ENCODE results near the gene PFKL. TPM values are rescaled to one million over a fixed set of nuclear protein-coding genes. Genes with fewer than 3 reads are reported as not detected.

Gene PFKL
- total and polyA plus RNA-seq, 2 of the 8 experiments (the other 6 are each of a cell fraction or from before 2014, with no cell fraction given) = 80.2 to 82.3 TPM

DNA sequence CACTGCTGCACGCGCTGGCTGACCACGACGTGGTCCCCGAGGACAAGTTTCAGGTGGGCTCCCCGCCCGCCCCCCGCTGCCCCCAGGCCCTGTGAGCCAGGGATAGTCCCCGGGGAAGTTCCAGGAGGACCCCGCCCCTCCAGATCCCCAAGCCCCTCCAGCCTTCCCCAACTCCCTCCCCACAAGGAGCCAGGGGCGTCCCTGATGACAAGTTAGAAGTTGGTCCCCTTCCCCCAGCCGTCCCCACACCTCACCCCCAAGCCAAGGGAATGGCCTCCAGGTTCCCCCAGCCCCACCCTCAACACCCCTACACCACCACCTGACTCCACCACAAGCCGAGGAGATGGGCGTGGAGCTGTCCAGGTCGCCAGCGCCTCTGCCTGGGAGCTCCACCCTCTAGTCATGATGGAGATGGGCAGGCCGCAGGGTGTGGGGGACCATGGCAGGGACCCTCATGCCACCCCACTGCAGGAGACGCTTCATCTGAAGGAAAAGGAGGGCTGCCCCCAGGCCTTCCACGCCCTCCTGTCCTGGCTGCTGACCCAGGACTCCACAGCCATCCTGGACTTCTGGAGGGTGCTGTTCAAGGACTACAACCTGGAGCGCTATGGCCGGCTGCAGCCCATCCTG, 13.7 kb upstream of the PFKL start (continued):
- TF ChIP-seq, protein P1, sequence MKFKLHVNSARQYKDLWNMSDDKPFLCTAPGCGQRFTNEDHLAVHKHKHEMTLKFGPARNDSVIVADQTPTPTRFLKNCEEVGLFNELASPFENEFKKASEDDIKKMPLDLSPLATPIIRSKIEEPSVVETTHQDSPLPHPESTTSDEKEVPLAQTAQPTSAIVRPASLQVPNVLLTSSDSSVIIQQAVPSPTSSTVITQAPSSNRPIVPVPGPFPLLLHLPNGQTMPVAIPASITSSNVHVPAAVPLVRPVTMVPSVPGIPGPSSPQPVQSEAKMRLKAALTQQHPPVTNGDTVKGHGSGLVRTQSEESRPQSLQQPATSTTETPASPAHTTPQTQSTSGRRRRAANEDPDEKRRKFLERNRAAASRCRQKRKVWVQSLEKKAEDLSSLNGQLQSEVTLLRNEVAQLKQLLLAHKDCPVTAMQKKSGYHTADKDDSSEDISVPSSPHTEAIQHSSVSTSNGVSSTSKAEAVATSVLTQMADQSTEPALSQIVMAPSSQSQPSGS (IDR thresholded peaks at IDR 0.05; ENCODE audit: low read length) = no peak
- TF ChIP-seq CHD1 (IDR thresholded peaks at IDR 0.05; ENCODE audit: low read depth, low read length) = no peak
- no peak for TF ChIP-seq HDAC6 (IDR thresholded peaks at IDR 0.05; ENCODE audit: low read depth, low read length)
- no peak for TF ChIP-seq NANOG (IDR thresholded peaks at IDR 0.05; ENCODE audit: insufficient read depth, low read depth, low read length, poor library complexity, severe bottlenecking)
- no peak for TF ChIP-seq TCF12 (IDR thresholded peaks at IDR 0.05; ENCODE audit: low read depth, low read length)
- TF ChIP-seq KDM1A (IDR thresholded peaks at IDR 0.05; ENCODE audit: borderline replicate concordance, low read length) = no peak
- no peak for TF ChIP-seq TEAD4 (IDR thresholded peaks at IDR 0.05; ENCODE audit: low read depth, low read length)
- TF ChIP-seq, protein P2, sequence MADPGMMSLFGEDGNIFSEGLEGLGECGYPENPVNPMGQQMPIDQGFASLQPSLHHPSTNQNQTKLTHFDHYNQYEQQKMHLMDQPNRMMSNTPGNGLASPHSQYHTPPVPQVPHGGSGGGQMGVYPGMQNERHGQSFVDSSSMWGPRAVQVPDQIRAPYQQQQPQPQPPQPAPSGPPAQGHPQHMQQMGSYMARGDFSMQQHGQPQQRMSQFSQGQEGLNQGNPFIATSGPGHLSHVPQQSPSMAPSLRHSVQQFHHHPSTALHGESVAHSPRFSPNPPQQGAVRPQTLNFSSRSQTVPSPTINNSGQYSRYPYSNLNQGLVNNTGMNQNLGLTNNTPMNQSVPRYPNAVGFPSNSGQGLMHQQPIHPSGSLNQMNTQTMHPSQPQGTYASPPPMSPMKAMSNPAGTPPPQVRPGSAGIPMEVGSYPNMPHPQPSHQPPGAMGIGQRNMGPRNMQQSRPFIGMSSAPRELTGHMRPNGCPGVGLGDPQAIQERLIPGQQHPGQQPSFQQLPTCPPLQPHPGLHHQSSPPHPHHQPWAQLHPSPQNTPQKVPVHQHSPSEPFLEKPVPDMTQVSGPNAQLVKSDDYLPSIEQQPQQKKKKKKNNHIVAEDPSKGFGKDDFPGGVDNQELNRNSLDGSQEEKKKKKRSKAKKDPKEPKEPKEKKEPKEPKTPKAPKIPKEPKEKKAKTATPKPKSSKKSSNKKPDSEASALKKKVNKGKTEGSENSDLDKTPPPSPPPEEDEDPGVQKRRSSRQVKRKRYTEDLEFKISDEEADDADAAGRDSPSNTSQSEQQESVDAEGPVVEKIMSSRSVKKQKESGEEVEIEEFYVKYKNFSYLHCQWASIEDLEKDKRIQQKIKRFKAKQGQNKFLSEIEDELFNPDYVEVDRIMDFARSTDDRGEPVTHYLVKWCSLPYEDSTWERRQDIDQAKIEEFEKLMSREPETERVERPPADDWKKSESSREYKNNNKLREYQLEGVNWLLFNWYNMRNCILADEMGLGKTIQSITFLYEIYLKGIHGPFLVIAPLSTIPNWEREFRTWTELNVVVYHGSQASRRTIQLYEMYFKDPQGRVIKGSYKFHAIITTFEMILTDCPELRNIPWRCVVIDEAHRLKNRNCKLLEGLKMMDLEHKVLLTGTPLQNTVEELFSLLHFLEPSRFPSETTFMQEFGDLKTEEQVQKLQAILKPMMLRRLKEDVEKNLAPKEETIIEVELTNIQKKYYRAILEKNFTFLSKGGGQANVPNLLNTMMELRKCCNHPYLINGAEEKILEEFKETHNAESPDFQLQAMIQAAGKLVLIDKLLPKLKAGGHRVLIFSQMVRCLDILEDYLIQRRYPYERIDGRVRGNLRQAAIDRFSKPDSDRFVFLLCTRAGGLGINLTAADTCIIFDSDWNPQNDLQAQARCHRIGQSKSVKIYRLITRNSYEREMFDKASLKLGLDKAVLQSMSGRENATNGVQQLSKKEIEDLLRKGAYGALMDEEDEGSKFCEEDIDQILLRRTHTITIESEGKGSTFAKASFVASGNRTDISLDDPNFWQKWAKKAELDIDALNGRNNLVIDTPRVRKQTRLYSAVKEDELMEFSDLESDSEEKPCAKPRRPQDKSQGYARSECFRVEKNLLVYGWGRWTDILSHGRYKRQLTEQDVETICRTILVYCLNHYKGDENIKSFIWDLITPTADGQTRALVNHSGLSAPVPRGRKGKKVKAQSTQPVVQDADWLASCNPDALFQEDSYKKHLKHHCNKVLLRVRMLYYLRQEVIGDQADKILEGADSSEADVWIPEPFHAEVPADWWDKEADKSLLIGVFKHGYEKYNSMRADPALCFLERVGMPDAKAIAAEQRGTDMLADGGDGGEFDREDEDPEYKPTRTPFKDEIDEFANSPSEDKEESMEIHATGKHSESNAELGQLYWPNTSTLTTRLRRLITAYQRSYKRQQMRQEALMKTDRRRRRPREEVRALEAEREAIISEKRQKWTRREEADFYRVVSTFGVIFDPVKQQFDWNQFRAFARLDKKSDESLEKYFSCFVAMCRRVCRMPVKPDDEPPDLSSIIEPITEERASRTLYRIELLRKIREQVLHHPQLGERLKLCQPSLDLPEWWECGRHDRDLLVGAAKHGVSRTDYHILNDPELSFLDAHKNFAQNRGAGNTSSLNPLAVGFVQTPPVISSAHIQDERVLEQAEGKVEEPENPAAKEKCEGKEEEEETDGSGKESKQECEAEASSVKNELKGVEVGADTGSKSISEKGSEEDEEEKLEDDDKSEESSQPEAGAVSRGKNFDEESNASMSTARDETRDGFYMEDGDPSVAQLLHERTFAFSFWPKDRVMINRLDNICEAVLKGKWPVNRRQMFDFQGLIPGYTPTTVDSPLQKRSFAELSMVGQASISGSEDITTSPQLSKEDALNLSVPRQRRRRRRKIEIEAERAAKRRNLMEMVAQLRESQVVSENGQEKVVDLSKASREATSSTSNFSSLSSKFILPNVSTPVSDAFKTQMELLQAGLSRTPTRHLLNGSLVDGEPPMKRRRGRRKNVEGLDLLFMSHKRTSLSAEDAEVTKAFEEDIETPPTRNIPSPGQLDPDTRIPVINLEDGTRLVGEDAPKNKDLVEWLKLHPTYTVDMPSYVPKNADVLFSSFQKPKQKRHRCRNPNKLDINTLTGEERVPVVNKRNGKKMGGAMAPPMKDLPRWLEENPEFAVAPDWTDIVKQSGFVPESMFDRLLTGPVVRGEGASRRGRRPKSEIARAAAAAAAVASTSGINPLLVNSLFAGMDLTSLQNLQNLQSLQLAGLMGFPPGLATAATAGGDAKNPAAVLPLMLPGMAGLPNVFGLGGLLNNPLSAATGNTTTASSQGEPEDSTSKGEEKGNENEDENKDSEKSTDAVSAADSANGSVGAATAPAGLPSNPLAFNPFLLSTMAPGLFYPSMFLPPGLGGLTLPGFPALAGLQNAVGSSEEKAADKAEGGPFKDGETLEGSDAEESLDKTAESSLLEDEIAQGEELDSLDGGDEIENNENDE (IDR thresholded peaks at IDR 0.05; ENCODE audit: insufficient replicate concordance, low read length) = no peak

Measured in H1 (cell line).